HepG2 (cell line): Measurements from ENCODE around the gene ITGAV. TPM values are rescaled to one million over a fixed set of nuclear protein-coding genes. Genes with fewer than 3 reads are reported as not detected.
A peak's percentile ranks its signal among the peaks of the same experiment; 100 is the strongest.

ENCODE experiments used
- AGO1 ChIP-seq: fragments of 200-400 bp; formaldehyde crosslinking; IDR thresholded peaks from 2 replicates; pipeline ENCODE4 v1.6.1; 2017; ENCODE audit warnings: mild to moderate bottlenecking, low read depth, low read length, moderate library complexity; ENCODE audit not compliant: poor library complexity, severe bottlenecking
- ARNT ChIP-seq: fragments of 450-650 bp; IDR thresholded peaks from 2 replicates; pipeline ENCODE4 v1.6.1; 2017
- DNMT3B ChIP-seq: conservative IDR thresholded peaks from 2 replicates; pipeline ENCODE4 v1.6.1; 2016; ENCODE audit warnings: missing biosample characterization, control low read depth
- EP300 ChIP-seq, 3 experiments: sonication (generic) in 1 of 3; formaldehyde crosslinking in 1 of 3; IDR thresholded peaks; 2 replicates each; pipeline versions ENCODE4 v1.5.1 to v1.6.1; 2011 to 2020; ENCODE audit warnings: low read depth in 2 of 3, low read length in 2 of 3, borderline replicate concordance in 1 of 3, improper control_type of control experiment in 1 of 3, mild to moderate bottlenecking in 1 of 3, missing genetic modification reagents in 1 of 3, moderate library complexity in 1 of 3
- HBP1 ChIP-seq: IDR thresholded peaks from 2 replicates; pipeline ENCODE4 v1.6.1; 2016; ENCODE audit warnings: low read depth, control low read depth
- HMGXB4 ChIP-seq, 2 experiments: sonication (generic) in 1 of 2; formaldehyde crosslinking in 1 of 2; IDR thresholded peaks; 2 replicates each; pipeline versions ENCODE4 v1.4.0 to v1.6.1; 2018 to 2020; ENCODE audit warnings: missing genetic modification reagents in 2 of 2, borderline replicate concordance in 1 of 2, low read depth in 1 of 2, mild to moderate bottlenecking in 1 of 2, missing biosample characterization in 1 of 2
- KAT7 ChIP-seq: IDR thresholded peaks from 2 replicates; pipeline ENCODE4 v1.6.1; 2018; ENCODE audit warnings: borderline replicate concordance, missing compliant biosample characterization
- KDM5A ChIP-seq: fragments of 200-600 bp; sonication (generic); IDR thresholded peaks from 2 replicates; pipeline ENCODE4 v1.7.0; 2018; ENCODE audit warnings: antibody characterized with exemption, mild to moderate bottlenecking, low read length, borderline replicate concordance
- MXI1 ChIP-seq: IDR thresholded peaks from 3 replicates; pipeline ENCODE4 v1.6.1; 2012; ENCODE audit warnings: low read depth, low read length, inconsistent platforms, borderline replicate concordance
- NFE2L2 ChIP-seq: fragments of 150-350 bp; IDR thresholded peaks from 2 replicates; pipeline ENCODE4 v1.6.1; 2014; ENCODE audit warnings: low read length
- NFIC ChIP-seq: IDR thresholded peaks from 2 replicates; pipeline ENCODE4 v1.6.1; 2012; ENCODE audit warnings: mild to moderate bottlenecking, low read length, inconsistent platforms
- ONECUT2 ChIP-seq: sonication (generic); formaldehyde crosslinking; IDR thresholded peaks from 2 replicates; pipeline ENCODE4 v1.4.0; 2020; ENCODE audit warnings: missing genetic modification reagents
- PHF21A ChIP-seq: sonication (generic); formaldehyde crosslinking; IDR thresholded peaks from 2 replicates; pipeline ENCODE4 v1.5.0; 2020; ENCODE audit warnings: mild to moderate bottlenecking, missing genetic modification reagents
- RARA ChIP-seq: IDR thresholded peaks from 2 replicates; pipeline ENCODE4 v1.6.1; 2016; ENCODE audit warnings: missing genetic modification reagents, missing compliant biosample characterization
- ZBTB2 ChIP-seq: sonication (generic); formaldehyde crosslinking; IDR thresholded peaks from 2 replicates; pipeline ENCODE4 v1.8.0; 2022; ENCODE audit warnings: low read depth, missing genetic modification reagents
- ZNF232 ChIP-seq: sonication (generic); formaldehyde crosslinking; IDR thresholded peaks from 2 replicates; pipeline ENCODE4 v1.4.0; 2020; ENCODE audit warnings: missing genetic modification reagents, borderline replicate concordance
- ZNF646 ChIP-seq: sonication (generic); formaldehyde crosslinking; IDR thresholded peaks from 2 replicates; pipeline ENCODE4 v1.9.0; 2021; ENCODE audit warnings: mild to moderate bottlenecking, missing genetic modification reagents
- ZSCAN25 ChIP-seq: sonication (generic); formaldehyde crosslinking; IDR thresholded peaks from 2 replicates; pipeline ENCODE4 v1.8.0; 2022; ENCODE audit warnings: mild to moderate bottlenecking, missing genetic modification reagents
- polyA plus RNA-seq, 8 experiments: library from polyadenylated mRNA; depleted of rRNA in 3 of 8; stranded (reverse) in 7 of 8; unstranded in 1 of 8; fragments of >200 nt; fragmentation: Illumina TruSeq in 4 of 8; extraction: Trizol in 4 of 8; gene quantifications; 2 replicates each; pipeline versions ENCODE4 v1.2.1 to v1.2.3, GENCODE V29; 2011 to 2016; ENCODE audit warnings: low read depth in 4 of 8, missing spikeins in 1 of 8, mixed read lengths in 1 of 8; ENCODE audit not compliant: insufficient read depth in 1 of 8
- total RNA-seq, 5 experiments: library from RNA; depleted of rRNA; stranded (reverse); fragments of >200 nt; fragmentation: Illumina TruSeq; extraction: Trizol; gene quantifications; 2 replicates each; pipeline ENCODE4 v1.2.3, GENCODE V29; 2016; ENCODE audit warnings: low read depth in 1 of 5

ITGAV gene
- total and polyA plus RNA-seq, 2 of the 13 experiments (the other 11 are each of a cell fraction or from before 2014, with no cell fraction given): 59.1 to 60.4 TPM

- no peak for TF ChIP-seq ZNF646 (CRISPR knock-in tag)
- no peak for TF ChIP-seq NFIC
- no peak for TF ChIP-seq HMGXB4 (CRISPR knock-in tag; IDR thresholded peaks at IDR 0.05; ENCODE audit: borderline replicate concordance in 1 of 2, low read depth in 1 of 2)
- no peak for TF ChIP-seq MXI1
- TF ChIP-seq KAT7 (CRISPR knock-in tag): no peak
- no peak for TF ChIP-seq NFE2L2
- 0 out of 2 replicates have a peak, but pooled peaks have one; percentile 82 for TF ChIP-seq DNMT3B
- TF ChIP-seq ONECUT2: 0 out of 2 replicates have a peak, but pooled peaks have one; percentile 26
- no peak for TF ChIP-seq ARNT
- TF ChIP-seq EP300 (IDR thresholded peaks at IDR 0.05; ENCODE audit: low read depth in 2 of 2, low read length in 2 of 2): no peak
- TF ChIP-seq EP300 (CRISPR knock-in tag; IDR thresholded peaks at IDR 0.05; ENCODE audit: borderline replicate concordance): no peak
- no peak for TF ChIP-seq ZBTB2 (CRISPR knock-in tag)
- 0 out of 2 replicates have a peak, but pooled peaks have one; percentile 7 for TF ChIP-seq KDM5A
- TF ChIP-seq RARA (CRISPR knock-in tag): no peak
- no peak for TF ChIP-seq ZNF232
- TF ChIP-seq ZSCAN25 (CRISPR knock-in tag): no peak
- no peak for TF ChIP-seq AGO1
- TF ChIP-seq PHF21A: 0 out of 2 replicates have a peak, but pooled peaks have one; percentile 17
- no peak for TF ChIP-seq HBP1 (CRISPR knock-in tag)
Measured at GRCh38 chr2:186590759-186591505, 1.1 kb downstream of the ITGAV start (continued).
